ENCODE measurements around the gene ADAM19. TPM values are rescaled to one million over a fixed set of nuclear protein-coding genes. Genes with fewer than 3 reads are reported as not detected.

The ADAM19 gene, protein sequence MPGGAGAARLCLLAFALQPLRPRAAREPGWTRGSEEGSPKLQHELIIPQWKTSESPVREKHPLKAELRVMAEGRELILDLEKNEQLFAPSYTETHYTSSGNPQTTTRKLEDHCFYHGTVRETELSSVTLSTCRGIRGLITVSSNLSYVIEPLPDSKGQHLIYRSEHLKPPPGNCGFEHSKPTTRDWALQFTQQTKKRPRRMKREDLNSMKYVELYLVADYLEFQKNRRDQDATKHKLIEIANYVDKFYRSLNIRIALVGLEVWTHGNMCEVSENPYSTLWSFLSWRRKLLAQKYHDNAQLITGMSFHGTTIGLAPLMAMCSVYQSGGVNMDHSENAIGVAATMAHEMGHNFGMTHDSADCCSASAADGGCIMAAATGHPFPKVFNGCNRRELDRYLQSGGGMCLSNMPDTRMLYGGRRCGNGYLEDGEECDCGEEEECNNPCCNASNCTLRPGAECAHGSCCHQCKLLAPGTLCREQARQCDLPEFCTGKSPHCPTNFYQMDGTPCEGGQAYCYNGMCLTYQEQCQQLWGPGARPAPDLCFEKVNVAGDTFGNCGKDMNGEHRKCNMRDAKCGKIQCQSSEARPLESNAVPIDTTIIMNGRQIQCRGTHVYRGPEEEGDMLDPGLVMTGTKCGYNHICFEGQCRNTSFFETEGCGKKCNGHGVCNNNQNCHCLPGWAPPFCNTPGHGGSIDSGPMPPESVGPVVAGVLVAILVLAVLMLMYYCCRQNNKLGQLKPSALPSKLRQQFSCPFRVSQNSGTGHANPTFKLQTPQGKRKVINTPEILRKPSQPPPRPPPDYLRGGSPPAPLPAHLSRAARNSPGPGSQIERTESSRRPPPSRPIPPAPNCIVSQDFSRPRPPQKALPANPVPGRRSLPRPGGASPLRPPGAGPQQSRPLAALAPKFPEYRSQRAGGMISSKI
- total RNA-seq = 9.3 and 15.2 TPM in 2 replicates

DNA sequence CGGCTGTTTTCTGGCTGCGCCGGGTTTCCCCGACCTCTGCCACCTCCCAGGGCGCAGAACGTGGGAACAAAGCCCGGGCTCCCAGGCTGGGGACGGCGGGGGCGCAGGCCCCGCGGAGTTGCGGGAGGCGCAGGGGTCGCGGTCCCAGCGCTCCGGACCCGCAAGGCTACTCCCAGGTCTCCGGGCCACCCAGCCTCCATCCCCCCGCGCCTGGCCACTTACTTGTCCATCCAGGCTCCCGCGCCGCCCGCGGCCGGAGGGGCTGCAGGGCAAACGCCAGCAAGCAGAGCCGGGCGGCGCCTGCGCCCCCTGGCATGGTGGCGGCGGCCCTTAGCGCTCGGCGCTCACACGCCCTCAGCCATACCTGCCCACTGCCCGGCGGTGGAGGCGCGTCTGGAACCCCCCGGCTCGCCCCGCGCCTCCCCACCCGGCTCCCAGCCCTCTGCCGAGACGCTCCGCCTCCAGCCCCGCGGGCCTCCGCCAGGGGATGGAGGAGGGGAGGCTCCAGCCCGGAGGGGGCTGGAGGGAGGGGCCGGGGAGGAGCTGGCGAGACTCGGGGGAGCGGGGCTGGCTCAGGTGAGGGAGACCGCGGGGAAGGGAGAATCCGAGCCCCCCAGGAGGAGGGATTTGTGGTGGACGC lies at the start of gene ADAM19:
ADAM19 (minus strand) TSS at position 395 of the 640 bp plus-strand sequence; CDS start at position 316, 79 bp downstream.

DNA sequence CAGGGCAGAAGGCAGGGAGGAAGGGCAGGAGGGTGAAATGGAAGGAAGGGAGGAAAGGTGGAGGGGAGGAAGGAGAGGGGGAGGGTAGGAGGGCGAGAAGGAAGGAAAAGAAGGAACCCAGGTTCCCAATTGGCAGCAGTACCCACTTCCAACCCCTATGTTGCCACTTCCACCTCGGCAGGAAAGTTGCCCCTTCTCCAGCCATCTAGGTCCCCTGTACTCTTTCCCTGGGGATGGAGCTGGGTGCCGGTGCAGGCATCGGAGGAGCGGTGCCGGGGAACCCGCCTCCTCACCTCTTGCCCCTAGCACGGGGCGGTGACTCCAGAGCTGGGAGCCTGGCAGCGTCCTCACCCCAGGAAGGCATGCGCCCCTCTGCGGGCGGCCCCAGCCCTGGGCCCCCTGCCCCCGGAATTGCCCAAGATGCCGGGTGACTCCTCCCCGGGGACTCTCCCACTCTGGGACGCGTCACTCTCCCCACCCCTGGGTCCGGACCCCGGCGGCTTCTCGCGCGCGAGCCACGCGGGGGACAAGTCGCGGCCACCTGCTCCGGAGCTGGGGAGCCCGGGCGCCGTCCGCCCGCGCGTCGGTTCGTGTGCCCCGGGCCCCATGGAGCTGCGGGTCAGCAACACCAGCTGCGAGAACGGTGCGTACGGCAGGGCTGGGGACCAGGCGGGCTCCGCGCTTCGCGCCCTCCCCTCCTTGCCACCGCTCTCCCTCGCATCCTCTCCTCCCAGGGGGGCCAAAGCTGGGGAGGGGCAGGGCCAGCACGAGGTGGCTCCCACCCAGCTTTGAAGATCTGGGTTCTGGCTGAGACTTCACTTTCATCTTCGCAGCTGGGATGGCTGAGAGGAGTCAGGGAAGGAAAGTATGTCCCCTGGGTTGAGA lies 115.6 kb downstream of the ADAM19 start, which contains the start of gene NIPAL4:
NIPAL4 (plus strand) TSS at position 499 of the 885 bp plus-strand sequence; CDS start at position 607, 108 bp downstream.

Other genes with a start within 250 kb of the ADAM19 start
- gene NIPAL4, start 115.6 kb downstream of the ADAM19 start, total RNA-seq = 25.3 and 30.4 TPM in 2 replicates
- not detected in 2 replicates for gene SOX30, start 76.7 kb upstream of the ADAM19 start, total RNA-seq
- not detected in 2 replicates for gene C5orf52, start 95.8 kb upstream of the ADAM19 start, total RNA-seq
- 12.4 and 25.5 TPM in 2 replicates for gene THG1L, start 155.6 kb upstream of the ADAM19 start, total RNA-seq
- 2.1 and 2.3 TPM in 2 replicates for gene LSM11, start 167.9 kb upstream of the ADAM19 start, total RNA-seq